NCI-H226 (cell line): ENCODE results near the gene GTF2I.
"Not testable (repeated sequence)": the region's sequence is repeated elsewhere in the genome, so short reads cannot be mapped to it uniquely, and the experiment has no call there.

Experiments
- DNase-seq: peaks from one replicate; pipeline ENCODE4 v3.0.0-alpha.2; 2015

The GTF2I gene

GRCh38 chr7:74781746-74782145, 124.2 kb downstream of the GTF2I start:
- DNase-seq: not testable (repeated sequence)

GRCh38 chr7:74783595-74783994, 126.1 kb downstream of the GTF2I start:
- not testable (repeated sequence) for DNase-seq

GRCh38 chr7:74788369-74789150, 131.0 kb downstream of the GTF2I start:
- DNase-seq: peak; percentile 63

- DNase-seq: not testable (repeated sequence)
Observed at GRCh38 chr7:74789200-74789736, 131.8 kb downstream of the GTF2I start.

- not testable (repeated sequence) for DNase-seq
Observed at GRCh38 chr7:74797848-74798622, 140.5 kb downstream of the GTF2I start.

GRCh38 chr7:74798644-74799043, 141.1 kb downstream of the GTF2I start:
- DNase-seq: not testable (repeated sequence)
